GM18505 (cell line): Measurements from ENCODE around the gene CAMKMT.

Source experiments
- ATAC-seq: cut with Tn5 transposase; IDR thresholded peaks from one replicate; pipeline ENCODE4 v1.9.1; 2021; ENCODE audit not compliant: unreplicated experiment
- POLR2A ChIP-seq: IDR thresholded peaks from 4 replicates; pipeline ENCODE4 v1.6.1; 2011; ENCODE audit warnings: borderline replicate concordance; ENCODE audit not compliant: insufficient read depth, insufficient read length; ENCODE audit errors: extremely low read depth

Gene CAMKMT

GRCh38 chr2:44342854-44343253 lies 18.9 kb upstream of the CAMKMT start:
- TF ChIP-seq POLR2A = no peak
- no peak for ATAC-seq

DNA sequence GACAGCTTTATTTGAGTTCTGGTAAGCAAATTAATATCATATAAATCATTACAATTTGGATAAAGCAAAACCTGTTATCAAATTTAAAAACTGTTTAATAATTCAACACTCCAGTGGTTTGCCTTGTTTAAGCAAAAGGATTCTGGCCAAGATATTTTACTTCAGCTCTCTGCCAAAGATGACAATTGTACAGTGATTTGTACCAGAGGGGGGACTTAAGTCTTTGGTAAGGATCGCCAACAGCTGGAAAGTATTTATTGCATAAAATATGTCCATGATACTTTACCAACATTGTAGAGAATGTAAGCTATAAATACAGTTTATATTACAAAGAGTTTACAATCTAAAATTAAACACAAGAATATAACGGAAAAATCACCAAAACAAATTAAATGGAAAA lies 14.2 kb upstream of the CAMKMT start:
- TF ChIP-seq POLR2A = no peak
- no peak for ATAC-seq

GRCh38 chr2:44348400-44348799 lies 13.3 kb upstream of the CAMKMT start:
- no peak for ATAC-seq
- TF ChIP-seq POLR2A = no peak

GRCh38 chr2:44349506-44349905 lies 12.2 kb upstream of the CAMKMT start:
- ATAC-seq = no peak
- no peak for TF ChIP-seq POLR2A

DNA sequence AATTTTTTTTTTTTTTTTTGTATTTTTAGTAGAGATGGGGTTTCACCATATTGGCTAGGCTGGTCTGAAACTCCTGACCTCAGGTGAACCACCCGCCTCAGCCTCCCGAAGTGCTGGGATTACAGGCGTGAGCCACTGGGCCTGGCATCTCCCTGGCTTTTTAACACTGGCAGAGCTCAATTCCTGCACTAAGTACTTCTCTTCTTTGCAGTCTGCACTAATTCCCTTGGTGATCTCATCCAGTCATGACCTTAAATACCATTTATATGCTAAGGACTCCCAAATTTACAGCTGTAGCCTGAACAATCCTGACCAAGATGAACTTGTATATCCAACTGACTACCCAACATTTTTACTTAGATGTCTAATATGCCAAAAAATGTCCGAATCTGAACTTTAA lies 10.7 kb upstream of the CAMKMT start:
- ATAC-seq = no peak
- TF ChIP-seq POLR2A = no peak

DNA sequence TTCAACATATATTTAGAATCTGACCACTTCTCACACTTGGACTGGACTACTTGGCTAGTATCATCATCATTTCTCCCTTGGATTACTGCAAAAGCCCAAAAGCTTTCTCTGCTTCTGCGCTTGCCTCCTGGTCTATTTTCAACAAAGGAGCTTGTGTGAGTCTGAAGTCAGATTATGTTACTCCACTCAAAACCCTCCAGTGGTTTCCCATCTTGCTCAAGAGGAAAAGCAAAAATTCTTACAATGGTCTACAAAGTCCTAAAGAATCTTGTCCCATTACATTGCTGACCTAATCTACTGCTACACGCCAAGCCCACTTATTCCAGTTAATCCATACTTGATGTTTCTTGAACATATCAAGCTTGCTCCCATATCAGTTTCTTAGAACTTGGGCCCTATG lies 10.1 kb upstream of the CAMKMT start:
- TF ChIP-seq POLR2A = no peak
- ATAC-seq = no peak

GRCh38 chr2:44352510-44352909 lies 9.2 kb upstream of the CAMKMT start:
- TF ChIP-seq POLR2A = no peak
- ATAC-seq = no peak

- TF ChIP-seq POLR2A = no peak
- no peak for ATAC-seq
Measured at GRCh38 chr2:44354761-44355160, 7.0 kb upstream of the CAMKMT start.

GRCh38 chr2:44358503-44358902 lies 3.2 kb upstream of the CAMKMT start:
- TF ChIP-seq POLR2A = no peak
- ATAC-seq = no peak

GRCh38 chr2:44360749-44361329 lies 908 bp upstream of the CAMKMT start:
- TF ChIP-seq POLR2A = no peak
- ATAC-seq = no peak

GRCh38 chr2:44362207-44363015 lies 664 bp downstream of the CAMKMT start:
- TF ChIP-seq POLR2A = no peak
- peak; percentile 18 for ATAC-seq

DNA sequence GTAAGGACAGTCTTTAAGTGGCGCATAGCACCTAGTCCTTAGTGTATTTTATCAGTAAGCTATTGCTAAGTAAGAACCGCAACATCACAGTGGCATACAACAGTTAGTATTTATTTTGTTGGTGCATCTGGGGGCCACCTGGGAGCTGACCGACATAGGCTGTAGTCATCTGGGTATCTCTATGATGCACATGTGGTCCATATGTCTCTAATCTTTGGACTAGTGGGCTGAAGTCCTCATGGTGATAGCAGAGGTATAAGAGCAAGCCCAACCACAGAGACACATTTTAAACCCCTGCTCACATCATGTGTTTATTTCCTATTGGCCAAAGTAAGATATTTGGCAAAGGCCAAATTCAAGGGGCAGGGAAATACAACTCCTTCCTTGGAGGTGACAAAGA lies 2.9 kb downstream of the CAMKMT start:
- no peak for ATAC-seq
- no peak for TF ChIP-seq POLR2A

GRCh38 chr2:44367591-44367990 lies 5.8 kb downstream of the CAMKMT start:
- ATAC-seq = no peak
- TF ChIP-seq POLR2A = no peak

GRCh38 chr2:44369392-44369791 lies 7.6 kb downstream of the CAMKMT start:
- ATAC-seq = no peak
- TF ChIP-seq POLR2A = no peak

- no peak for TF ChIP-seq POLR2A
Measured at GRCh38 chr2:44371445-44371844, 9.7 kb downstream of the CAMKMT start.

GRCh38 chr2:44372246-44372645 lies 10.5 kb downstream of the CAMKMT start:
- no peak for ATAC-seq
- no peak for TF ChIP-seq POLR2A

More at GRCh38 chr2:44371445-44371844, 9.7 kb downstream of the CAMKMT start:
- no peak for ATAC-seq
